ENCODE measurements around the gene TP53TG5.

GRCh38 chr20:45366631-45367030 lies 11.5 kb downstream of the TP53TG5 start:
- TF ChIP-seq CTCF (IDR thresholded peaks at IDR 0.05; ENCODE audit: insufficient read depth, low read depth, low read length) = no peak
- no peak for TF ChIP-seq EZH2 (IDR thresholded peaks at IDR 0.05; ENCODE audit: insufficient read depth, low read length)
